T1000 (cell line): Measurements from ENCODE around the gene KCNC1.

Source experiments
- DNase-seq: peaks from one replicate; lab custom pipeline; 2025; ENCODE audit warnings: mixed read lengths; lab: John Stamatoyannopoulos, UW

Gene KCNC1

GRCh38 chr11:17716807-17717206, 17.8 kb upstream of the KCNC1 start:
- DNase-seq: no peak

GRCh38 chr11:17718015-17718414, 16.6 kb upstream of the KCNC1 start:
- DNase-seq: no peak

GRCh38 chr11:17718510-17718962, 16.0 kb upstream of the KCNC1 start:
- DNase-seq: no peak

GRCh38 chr11:17719028-17719937, 15.3 kb upstream of the KCNC1 start, which contains the start of gene MYOD1:
MYOD1 (plus strand) TSS chr11:17719571; CDS start chr11:17719783, 212 bp downstream.
- DNase-seq: no peak

- no peak for DNase-seq
Measured at GRCh38 chr11:17719938-17720795, 14.4 kb upstream of the KCNC1 start.

GRCh38 chr11:17720796-17721171, 13.8 kb upstream of the KCNC1 start:
- DNase-seq: no peak

GRCh38 chr11:17721242-17721999, 13.2 kb upstream of the KCNC1 start:
- no peak for DNase-seq

GRCh38 chr11:17722000-17722643, 12.5 kb upstream of the KCNC1 start:
- DNase-seq: no peak

GRCh38 chr11:17724020-17724908, 10.3 kb upstream of the KCNC1 start:
- DNase-seq: no peak

GRCh38 chr11:17725174-17725573, 9.4 kb upstream of the KCNC1 start:
- DNase-seq: no peak

- no peak for DNase-seq
Measured at GRCh38 chr11:17730137-17730536, 4.4 kb upstream of the KCNC1 start.

- peak; percentile 38 for DNase-seq
Measured at GRCh38 chr11:17730608-17731462, 3.7 kb upstream of the KCNC1 start.

GRCh38 chr11:17733261-17733660, 1.3 kb upstream of the KCNC1 start:
- DNase-seq: no peak

- peak; percentile 53 for DNase-seq
Measured at GRCh38 chr11:17734986-17735817, 621 bp downstream of the KCNC1 start.

GRCh38 chr11:17735818-17736578, 1.4 kb downstream of the KCNC1 start:
- no peak for DNase-seq

- DNase-seq: no peak
Measured at GRCh38 chr11:17736579-17736893, 2.0 kb downstream of the KCNC1 start.

GRCh38 chr11:17736930-17737817, 2.6 kb downstream of the KCNC1 start:
- no peak for DNase-seq
